NCI-H187 (cell line): ENCODE measurements around the gene PAK6.

ENCODE experiments used
- DNase-seq, 2 experiments: peaks; one replicate each; lab custom pipeline; 2025; lab: John Stamatoyannopoulos, UW

The PAK6 gene

DNA sequence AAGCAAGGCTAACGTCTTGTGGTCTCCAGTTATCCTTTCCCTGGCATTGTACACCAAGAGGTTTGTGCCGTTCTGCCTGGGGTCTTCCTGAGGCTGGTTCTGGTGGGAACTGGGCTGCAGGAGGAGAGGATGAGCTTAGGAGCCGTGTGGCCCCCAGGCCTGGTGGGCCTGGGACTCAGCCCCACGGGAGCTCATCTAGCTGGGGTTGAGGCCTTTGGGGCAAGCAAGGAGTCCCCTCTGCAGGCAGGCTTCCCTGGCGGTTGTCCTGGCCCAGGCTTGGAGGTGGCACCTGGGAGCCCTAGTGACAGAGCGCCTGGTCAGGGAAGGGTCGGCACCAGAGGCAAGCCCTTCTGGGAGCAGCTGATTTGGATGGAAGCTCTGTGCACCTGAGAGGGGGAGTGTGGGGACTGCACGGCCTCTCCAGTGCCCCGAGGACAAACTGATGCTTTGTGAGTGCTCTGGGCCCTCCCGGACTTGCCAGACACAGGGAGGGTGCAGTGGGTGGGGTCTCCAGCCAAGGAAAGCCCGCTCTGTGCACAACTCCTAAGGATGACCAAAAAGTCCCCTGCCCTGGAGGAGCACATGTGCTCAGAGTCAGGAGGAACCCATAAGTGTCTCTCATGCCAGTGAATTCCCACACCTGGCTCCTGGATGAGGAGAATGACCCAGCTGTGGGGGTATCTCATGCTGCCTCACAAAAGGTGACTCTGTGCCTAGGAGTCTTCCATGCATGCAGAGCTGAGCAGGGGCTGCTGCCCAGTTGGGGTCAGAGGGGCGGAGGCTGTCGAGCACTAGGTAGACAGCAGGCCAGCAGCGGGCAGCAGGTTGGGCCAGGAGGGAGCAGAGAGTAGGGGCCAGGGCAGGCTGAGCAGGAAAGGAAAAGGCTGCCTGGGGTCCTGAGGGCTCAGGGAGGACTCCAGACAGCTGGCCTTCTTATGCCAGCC is 2.7 kb downstream of the PAK6 start:
- no peak for DNase-seq

DNA sequence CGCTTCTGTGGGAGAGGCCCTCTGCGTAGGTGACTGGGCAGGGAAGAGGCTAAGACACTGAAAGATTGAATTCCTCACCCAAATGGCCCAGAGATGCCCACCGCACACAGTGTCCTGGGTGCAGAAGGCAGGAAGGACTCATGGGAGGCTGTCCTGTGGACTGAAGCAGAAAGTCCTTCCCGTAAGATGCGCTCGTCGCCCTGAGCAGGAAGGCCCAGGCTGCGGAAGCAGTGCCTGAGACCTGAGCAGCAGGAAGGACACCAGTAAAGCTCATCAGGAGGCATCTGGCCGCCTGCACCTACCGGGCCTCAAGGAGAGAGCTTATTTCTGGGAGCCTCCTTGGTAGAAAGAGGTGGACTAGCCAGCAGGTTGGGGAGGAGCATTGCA is 3.3 kb downstream of the PAK6 start:
- no peak for DNase-seq

DNA sequence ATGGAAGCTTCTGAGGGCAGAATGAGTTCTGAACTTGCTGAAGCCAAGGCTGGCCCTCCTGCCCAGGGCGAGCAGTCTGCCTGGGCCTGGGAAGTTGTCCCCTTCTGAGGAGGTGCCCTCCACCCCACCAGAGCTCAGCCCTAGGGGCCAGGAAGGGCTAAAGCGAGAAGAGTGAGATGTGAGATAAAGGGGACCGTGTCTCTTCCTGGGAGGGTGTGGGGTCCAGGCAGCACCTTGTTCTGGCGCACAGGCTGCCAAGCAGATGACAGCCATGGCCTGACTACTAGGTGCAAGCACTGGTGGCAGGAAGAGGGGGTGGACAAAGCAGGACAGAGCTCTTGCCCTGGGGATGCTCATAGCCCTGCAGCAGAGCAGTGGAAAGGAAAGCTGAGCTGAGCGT is 3.7 kb downstream of the PAK6 start:
- DNase-seq, result no peak

DNA sequence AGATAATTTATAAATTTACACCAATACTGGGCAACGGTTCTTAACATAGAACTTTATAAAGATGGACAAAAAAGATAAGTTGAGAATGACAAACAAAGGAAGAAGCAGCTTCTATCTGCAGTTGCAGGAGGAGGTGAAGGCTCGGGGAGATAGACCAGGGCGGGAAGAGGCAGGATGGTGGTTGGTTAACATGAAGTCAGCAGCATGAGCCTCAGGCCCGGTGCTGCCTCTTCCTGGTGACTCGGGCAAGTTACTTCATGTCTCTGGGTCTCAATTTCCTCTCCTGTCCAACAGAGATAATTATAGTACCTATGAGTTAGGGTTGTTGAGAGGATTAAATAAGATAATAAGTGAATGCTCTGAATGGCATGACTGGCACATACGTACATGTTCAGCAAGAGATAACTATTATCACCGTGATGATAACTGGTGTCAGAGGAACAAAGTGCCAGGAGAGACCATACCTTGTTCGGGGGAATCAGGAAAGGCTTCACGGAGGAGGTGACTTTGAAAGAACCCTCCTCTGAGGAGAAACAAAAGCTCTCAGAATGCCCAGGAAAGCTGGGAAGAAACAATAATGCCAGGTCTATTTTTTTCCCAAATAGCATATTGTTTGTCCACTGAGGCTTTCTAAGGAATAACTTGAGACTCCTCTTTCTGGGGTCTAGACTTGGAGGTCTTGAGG is 4.4 kb downstream of the PAK6 start:
- DNase-seq, result no peak

DNA sequence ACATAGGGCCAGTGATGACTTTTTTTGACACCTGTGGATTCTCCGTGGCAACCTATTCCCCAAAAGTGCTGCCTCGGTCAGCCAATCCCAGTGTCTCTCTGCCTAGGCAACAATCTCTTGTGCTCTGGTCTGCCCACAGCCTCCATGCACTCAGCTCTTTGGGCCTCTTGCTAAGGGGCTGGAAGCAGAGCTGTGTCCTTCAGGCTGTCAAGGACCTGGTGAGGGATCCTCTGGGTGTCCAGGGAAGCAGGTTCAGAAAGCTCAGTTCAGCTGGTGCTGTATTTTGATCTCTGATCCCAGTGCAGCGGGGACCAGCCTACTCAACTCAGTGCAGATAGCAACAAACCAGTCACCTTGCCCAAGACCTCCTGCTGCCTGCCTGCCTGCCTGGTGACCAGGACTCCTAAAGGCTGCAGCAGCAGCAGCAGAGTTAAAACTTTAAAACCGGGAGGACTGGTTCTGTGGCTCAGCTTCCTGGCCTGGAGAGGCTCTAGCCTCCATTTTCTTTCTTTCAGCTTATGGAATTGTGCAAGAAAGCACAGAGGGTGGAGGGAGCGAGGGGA is 6.2 kb downstream of the PAK6 start:
- DNase-seq, result no peak

DNA sequence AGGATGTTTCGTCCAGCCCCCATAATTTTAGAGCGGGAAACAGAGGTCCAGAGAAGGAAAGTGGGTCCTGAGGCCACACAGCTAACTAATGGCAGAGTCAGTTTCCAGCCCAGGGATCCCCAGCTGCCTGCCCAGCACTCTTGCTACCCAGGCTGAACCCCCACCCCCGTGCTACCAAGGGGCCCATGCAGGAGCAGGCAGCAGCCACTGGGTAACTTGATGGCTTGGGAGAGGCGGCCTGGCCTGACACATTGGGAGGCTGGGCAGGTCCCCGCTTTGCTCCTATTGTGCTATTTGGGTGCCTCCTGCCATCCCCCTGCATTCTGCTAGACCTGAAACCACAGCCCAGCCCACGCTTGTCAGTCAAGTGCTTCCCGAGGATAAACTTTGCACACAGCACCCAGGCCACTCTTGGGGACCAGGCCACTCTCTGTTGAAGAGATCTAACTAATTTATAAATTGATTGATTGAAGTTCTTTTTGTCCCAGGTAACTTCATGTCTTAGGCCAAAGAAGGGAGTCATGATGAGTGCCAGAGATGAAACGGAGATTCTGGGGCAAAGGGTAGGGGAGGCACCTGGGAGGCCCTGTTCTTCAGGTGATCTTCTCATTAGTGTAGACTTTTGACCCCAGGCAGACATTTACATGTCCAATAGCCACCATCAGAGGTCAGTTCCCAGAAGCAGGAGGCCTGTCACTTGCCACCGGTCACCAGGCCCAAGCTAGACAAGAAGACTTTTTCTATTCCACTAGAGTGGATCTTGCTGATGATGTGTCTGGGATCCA is 7.0 kb downstream of the PAK6 start:
- no peak for DNase-seq

DNA sequence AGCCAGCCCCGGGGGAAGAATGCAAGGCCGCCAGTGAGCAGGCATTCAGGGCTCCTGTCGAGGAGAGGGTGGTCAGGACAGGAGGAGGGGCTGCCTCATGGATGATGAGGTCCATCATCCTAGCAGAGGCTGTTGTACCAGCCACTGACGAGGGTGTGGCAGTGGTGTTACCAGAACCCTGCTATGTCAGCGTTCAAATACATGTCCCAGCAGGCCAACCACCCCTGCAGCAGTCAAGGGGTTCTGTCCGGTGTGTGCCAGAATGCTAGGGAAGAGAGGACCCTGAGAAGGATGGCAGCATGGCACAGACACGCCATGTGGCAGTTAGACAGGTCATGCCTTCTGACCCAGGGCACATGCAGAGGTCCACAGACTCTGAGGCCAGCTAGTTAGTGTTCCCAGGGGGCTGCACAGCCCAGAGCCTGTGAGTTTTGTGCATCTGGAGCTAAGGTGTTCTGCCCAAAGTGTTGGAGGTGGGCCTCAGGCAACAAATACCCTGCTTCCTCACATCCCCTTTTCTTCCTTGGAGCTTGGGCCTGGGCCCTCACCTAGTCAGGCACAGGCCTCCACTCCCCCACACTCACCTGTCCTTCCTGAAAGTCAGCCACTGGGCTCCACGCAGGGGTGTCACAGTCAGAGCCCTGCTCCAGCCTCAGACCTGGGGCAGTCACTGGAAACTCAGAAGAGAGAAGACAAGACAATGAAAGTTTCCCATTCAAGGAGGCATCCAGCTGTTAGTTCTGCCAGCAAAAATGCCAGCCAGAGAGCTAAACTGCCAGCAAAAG is 7.8 kb downstream of the PAK6 start:
- DNase-seq, result no peak

- DNase-seq, result no peak
Measured at GRCh38 chr15:40247406-40247971, 8.6 kb downstream of the PAK6 start.

- DNase-seq, result no peak
Measured at GRCh38 chr15:40248006-40248783, 9.3 kb downstream of the PAK6 start.

DNA sequence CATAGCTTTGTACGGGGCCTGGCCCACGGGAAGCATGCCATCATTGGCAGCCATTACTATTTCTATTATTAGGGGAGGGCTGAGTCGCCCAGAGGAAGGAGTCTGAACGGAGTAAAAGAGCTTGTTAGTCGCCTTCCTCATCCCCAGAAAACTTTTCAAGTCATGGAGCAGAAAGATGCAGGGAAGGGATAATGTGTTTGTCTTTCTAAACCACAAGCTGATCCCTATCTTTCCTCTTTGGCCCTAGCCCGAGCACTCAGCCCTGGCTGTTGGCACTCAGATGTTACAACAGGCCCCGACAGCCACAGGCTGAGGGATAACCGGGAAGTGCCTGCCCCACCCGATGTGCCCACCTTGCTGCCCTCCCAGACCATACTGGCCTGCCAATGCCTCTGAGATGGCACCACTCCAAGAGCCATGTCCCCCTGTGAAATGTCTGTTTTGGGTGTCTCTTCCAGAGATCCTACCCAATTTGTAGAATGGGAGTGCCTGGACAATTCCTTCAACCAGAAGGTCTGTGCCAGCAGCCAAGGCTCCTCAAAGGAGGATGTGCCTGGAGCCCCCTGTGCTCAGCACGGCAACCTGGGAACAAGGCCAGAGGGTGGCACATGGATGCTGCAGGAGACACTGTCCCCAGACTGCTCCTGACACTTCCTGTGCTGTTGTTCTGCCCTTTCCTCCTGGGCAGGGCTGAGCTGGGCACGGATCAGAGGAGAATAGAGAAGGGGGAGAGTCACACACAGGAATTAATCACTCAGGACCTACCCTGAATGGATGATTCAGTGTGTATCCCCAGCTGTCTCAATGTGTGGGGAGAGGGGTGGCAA is 10.8 kb downstream of the PAK6 start:
- DNase-seq, result no peak

DNA sequence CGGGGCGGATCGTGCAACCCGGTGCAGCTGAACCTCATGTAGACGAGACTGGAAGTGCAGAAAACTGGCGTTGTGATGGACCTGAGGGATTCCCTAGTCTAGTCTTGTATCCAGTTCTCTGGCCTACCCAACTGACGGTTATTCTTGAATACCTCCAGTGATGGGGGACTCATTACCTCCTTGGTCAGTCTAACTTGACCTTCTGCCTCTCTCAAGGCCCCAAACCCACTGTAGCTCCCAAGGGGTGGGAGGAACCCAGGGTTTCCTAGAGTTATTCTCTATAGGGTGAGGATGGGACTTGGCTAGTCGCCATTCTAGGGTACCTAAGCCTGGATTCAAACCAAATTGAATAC is 11.4 kb downstream of the PAK6 start:
- no peak for DNase-seq

- DNase-seq, result no peak
Measured at GRCh38 chr15:40250771-40251483, 12.1 kb downstream of the PAK6 start.

DNA sequence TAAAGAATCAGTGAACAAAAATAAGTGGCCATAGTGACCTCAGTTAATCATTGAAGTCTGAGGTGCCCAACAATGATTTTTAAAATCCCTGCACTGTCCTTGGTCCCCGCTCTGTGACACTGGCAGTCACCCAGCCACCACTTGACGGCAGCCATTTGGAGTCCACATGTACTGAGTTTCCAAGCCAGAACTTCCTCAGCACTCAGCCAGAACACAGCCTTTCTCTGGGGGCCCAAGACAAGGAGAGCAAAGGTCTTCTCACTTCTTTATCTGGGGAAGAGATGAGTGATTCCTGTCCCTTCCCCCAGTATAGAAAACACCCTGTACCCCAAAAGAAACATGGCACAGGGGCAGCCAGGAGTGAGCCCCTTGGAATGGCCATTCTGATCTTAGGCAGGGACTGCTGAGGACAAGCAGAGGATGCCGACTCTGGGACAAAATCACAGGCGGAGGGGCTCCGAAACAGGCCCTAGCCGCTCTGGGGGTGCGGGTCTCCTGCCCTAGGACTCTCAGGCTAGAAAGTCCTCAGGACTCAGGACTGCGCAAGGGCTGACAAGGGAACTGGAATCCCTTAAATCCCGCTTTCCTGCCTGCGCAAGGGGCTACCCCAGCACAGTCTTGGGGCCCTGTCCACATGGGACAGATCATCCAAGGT is 12.8 kb downstream of the PAK6 start:
- no peak for DNase-seq

DNA sequence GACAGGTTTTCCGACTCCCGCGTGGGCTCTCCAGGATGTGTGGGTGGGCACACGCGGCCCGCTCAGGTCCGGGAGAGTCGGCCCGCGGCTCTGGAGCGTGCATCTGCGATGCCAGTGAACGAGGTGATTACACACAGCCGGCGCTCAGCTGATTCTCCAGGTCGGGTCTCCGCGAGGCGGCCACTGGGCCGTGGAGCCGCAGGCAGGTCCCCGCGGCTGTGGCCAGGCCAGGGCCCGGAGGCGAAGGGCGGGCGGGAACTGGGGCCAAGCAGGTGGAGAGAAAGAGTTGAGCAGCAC is 13.2 kb downstream of the PAK6 start:
- DNase-seq, result no peak

GRCh38 chr15:40252438-40253166 is 13.7 kb downstream of the PAK6 start:
- no peak for DNase-seq

DNA sequence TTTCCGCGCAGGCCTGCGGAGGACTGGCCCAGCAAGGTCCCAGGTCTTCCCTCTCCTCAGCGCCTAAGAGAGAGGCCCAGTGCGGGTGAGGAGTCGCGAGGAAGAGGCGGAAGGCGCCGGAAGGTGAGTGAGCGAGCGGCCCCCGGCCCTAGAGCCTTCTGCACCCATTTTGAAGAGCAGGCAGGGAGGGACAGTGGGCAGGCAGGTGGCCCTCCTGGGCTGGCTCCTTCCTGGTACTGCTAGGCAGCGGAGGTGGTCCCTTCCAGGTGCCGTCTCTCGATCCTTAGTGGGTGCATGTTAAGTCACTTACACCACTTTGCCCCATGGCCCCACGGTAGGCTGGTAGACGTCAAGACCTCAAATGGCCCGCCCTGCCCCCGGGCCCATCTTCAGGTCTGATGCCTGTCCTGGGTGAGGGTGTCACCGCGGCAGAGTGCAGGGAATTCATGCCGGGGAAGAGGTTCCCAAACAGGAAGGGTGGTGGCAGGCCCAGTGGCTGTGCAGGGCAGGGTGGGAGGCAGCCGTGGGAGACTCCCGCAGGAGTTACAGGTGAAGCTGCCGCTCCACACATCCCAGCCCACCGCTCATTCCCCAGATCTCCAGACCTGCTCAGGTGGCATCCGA is 14.4 kb downstream of the PAK6 start:
- no peak for DNase-seq

DNA sequence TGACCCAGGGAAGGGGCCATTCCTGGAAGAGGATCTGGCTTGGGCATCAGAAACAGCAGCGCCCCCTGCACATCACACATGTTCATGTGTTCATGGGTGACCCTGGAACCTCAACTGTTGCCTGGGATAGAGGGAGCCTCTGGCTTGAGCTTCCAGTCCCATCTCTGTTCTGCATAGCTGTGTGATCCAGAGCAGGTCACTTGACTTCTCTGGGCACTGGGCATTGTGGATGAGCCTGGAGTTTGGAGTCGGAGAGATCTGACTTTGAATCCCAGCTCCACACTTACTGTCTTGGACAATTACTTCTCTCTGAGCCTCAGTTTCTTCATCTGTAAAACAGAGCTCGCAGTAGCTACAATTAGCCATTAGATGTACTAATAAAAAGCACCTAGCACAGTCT is 15.6 kb downstream of the PAK6 start:
- DNase-seq, result no peak
